Fibroblast of the aortic adventitia (primary cell): Measurements from ENCODE around the gene TRIM4. TPM values are rescaled to one million over a fixed set of nuclear protein-coding genes. Genes with fewer than 3 reads are reported as not detected.
"Not testable (repeated sequence)": the region's sequence is repeated elsewhere in the genome, so short reads cannot be mapped to it uniquely, and the experiment has no call there.

Source experiments
- DNase-seq: peaks from one replicate; pipeline ENCODE4 v3.0.0-alpha.2; 2010; ENCODE audit warnings: low read depth
- H3K4me3 ChIP-seq: 2 replicates; pipeline ENCODE4 v1.5.1; 2011; ENCODE audit warnings: low read depth, mild to moderate bottlenecking, control low read depth, low read length, moderate library complexity
- CTCF ChIP-seq: IDR thresholded peaks from 2 replicates; pipeline ENCODE4 v1.5.1; 2011; ENCODE audit warnings: mild to moderate bottlenecking, low read length, control low read depth, inconsistent platforms; ENCODE audit not compliant: insufficient read depth
- total RNA-seq: library from RNA; depleted of rRNA; stranded (reverse); fragments of >200 nt; gene quantifications from 2 replicates; pipeline ENCODE4 v1.2.3, GENCODE V29; 2012; ENCODE audit warnings: low replicate concordance

Gene TRIM4
- total RNA-seq, 1 donor: 26.3 TPM

- peak; percentile 45 for DNase-seq
- peak; percentile 54 for TF ChIP-seq CTCF
- H3K4me3 ChIP-seq: no peak overlapping the region
Observed at GRCh38 chr7:99949645-99950228, 30.4 kb upstream of the TRIM4 start.

DNA sequence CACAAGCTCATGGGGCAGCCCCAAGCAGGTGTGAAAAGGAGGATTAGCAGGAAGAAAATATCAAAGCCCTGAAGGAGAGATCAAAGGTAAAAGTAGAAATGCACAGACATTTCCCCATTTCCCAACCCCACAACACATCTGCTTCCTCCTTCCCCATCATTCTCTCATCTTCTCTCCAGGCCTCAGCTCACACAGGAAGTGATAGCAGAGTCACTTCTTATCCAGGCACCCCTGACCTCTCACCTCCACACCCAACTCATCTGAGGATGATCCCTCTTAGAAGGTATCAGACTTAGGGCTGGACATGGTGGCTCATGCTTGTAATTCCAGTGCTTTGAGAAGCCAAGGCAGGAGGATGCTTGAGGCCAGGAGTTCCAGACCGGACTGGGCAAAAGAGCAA, 28.3 kb upstream of the TRIM4 start:
- H3K4me3 ChIP-seq: no peak overlapping the region
- no peak for DNase-seq
- TF ChIP-seq CTCF: no peak

DNA sequence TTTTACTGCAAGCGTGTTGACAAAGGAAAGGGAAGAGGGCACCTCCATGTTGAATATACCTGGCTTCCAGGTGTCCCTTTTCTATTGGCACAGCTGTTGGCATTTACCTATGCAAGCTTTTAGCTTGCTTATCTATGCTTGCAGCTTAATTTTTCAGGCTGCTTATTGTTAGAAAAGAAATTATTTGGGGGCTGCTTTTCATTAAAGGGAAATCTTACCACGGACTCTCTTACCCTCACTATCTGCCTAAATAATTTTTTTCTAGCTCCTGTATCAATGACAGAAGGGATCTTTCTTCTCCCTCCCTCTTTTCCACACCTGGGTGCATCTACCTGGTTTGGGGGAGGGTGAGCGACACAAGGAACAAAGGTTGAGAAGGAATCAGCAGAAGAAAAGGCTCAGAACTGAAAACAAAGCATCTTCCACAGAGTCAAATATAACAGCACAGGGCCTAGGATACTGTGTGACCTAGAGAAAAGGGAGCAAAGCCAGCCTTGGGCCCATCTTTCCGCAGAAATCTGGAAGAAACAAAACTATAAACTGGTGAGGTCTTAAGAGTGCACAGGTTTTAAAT, 25.3 kb upstream of the TRIM4 start:
- no peak for TF ChIP-seq CTCF
- DNase-seq: no peak
- H3K4me3 ChIP-seq: no peak overlapping the region

DNA sequence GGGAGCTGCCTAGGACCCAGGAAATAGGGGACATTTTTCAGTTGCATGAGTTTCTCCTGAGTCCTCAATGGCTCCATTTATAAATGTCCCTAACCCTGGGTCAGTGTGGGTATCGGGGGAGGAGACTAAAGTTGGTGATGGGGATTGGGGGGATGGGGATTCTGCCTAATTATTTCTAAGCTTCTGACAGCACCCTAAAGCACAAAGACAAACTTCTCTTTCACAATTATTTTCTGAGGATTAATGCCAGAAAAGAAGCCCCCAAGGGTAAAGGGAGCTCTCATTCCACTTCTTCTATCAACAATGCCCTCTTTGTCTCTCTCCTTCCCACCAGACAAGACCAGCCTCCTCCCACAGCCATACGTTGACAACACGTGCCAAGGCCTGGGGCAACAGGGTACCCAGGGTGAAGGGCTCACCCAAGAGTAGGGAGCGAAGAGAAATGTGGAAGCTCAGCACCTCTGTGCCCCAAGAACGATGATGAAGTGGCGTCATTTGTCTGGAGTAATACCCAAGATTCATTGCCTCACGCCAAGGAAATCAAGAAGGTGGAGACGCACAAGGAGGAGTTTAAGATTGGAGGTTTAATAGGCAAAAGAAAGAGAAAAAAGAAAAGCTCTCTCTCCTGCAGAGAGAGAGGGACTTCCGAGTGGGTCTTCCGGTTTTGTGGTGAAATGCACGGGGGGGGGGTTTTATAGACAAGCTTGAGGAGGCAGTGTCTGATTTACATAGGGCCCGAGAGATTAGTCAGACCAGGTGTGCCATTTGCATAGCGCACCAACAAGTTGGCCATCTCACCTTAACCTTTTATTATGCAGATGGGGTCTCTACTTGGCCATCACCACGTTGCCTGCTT, 24.5 kb upstream of the TRIM4 start:
- no peak overlapping the region for H3K4me3 ChIP-seq
- TF ChIP-seq CTCF: no peak
- no peak for DNase-seq

GRCh38 chr7:99938296-99938695, 19.0 kb upstream of the TRIM4 start:
- H3K4me3 ChIP-seq: no peak overlapping the region
- no peak for TF ChIP-seq CTCF
- DNase-seq: no peak

- DNase-seq, H3K4me3 ChIP-seq: not testable (repeated sequence)
Observed at GRCh38 chr7:99935009-99935408, 15.7 kb upstream of the TRIM4 start.

DNA sequence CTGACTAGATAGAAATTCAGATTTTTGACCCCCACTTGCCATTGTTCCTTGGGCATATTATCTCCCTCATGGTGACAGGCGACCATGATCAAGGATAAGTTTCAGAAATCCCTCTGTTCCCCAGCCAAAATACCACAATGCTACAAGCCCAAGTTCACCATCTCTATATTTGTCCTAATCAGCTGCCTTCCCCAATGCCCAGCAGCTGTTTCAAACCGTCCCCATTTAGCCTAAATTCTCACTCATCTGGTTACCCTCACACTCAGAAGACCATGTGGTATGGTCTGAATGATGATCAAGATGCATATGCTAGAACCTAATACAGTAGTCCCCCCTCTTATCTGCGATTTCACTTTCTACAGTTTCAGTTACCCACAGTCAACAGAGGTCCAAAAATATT, 11.0 kb upstream of the TRIM4 start:
- no peak for TF ChIP-seq CTCF
- DNase-seq: no peak
- no peak overlapping the region for H3K4me3 ChIP-seq
